Ascending aorta (tissue), 2 donors: ENCODE results near the gene IMMP1L. TPM values are rescaled to one million over a fixed set of nuclear protein-coding genes. Genes with fewer than 3 reads are reported as not detected.

Source experiments
- DNase-seq, 2 donors: peaks; one replicate each; pipeline ENCODE4 v3.0.0-alpha.2; 2019; ENCODE audit warnings: low spot score in 2 of 2
- H3K27ac ChIP-seq, 2 donors: fragments of 200-600 bp; sonication (generic); one replicate each; pipeline ENCODE4 v1.5.1; 2016 to 2017; ENCODE audit warnings: mild to moderate bottlenecking in 1 of 2
- H3K27me3 ChIP-seq: fragments of 200-600 bp; sonication (generic); one replicate; pipeline ENCODE4 v1.5.1; 2017
- H3K36me3 ChIP-seq, 2 donors: fragments of 200-600 bp; sonication (generic); one replicate each; pipeline ENCODE4 v1.5.1; 2016
- H3K4me1 ChIP-seq, 2 donors: fragments of 200-600 bp; sonication (generic); one replicate each; pipeline ENCODE4 v1.5.1; 2016 to 2017; ENCODE audit warnings: mild to moderate bottlenecking in 1 of 2
- H3K4me3 ChIP-seq, 2 donors: fragments of 200-600 bp; sonication (generic); one replicate each; pipeline ENCODE4 v1.5.1; 2016 to 2017; ENCODE audit warnings: mild to moderate bottlenecking in 1 of 2
- H3K9me3 ChIP-seq, 2 donors: fragments of 200-600 bp; sonication (generic); one replicate each; pipeline ENCODE4 v1.5.1; 2016
- intact Hi-C: fragments of 100-400 bp; cut with DNase I; formaldehyde crosslinking; loops from one replicate; pipeline ENCODE4 v1.15.1; 2023
- total RNA-seq: library from RNA; depleted of rRNA; stranded (reverse); fragments of >200 nt; gene quantifications from one replicate; pipeline ENCODE4 v1.1.0, GENCODE V29; 2016
- TF ChIP-seq, protein P1 (sequence below), 3 experiments: fragments of 200-600 bp in 2 of 3; fragments of 450-650 bp in 1 of 3; sonication (generic) in 2 of 3; IDR thresholded peaks; one replicate each; pipeline ENCODE4 v1.5.1; 2016 to 2019; ENCODE audit warnings: antibody characterized with exemption in 3 of 3, mild to moderate bottlenecking in 1 of 3, moderate library complexity in 1 of 3

IMMP1L gene
- total RNA-seq, 1 donor from 2014 or later = not detected

DNA sequence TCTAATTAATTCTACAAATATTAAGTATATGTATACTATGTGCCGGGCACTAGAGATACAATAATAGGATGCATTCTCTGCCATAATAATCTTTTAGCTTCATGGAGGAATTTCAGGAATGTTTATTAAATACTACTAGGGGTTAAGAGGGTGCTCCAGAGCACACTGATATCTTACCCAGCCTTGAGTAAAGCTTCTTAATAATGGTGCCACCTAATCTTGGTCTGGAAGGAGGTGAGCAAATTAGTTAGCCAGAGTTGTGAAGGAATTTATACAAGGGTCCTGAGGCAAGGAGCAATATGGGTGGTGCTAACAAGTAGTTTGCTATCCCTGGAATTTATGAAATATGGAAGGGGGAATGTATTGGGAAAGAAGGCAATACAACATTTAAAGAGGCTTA, 21.9 kb upstream of the IMMP1L start:
- H3K27ac ChIP-seq = no peak overlapping the region
- intact Hi-C loops = no loop called here
- TF ChIP-seq, protein P1, sequence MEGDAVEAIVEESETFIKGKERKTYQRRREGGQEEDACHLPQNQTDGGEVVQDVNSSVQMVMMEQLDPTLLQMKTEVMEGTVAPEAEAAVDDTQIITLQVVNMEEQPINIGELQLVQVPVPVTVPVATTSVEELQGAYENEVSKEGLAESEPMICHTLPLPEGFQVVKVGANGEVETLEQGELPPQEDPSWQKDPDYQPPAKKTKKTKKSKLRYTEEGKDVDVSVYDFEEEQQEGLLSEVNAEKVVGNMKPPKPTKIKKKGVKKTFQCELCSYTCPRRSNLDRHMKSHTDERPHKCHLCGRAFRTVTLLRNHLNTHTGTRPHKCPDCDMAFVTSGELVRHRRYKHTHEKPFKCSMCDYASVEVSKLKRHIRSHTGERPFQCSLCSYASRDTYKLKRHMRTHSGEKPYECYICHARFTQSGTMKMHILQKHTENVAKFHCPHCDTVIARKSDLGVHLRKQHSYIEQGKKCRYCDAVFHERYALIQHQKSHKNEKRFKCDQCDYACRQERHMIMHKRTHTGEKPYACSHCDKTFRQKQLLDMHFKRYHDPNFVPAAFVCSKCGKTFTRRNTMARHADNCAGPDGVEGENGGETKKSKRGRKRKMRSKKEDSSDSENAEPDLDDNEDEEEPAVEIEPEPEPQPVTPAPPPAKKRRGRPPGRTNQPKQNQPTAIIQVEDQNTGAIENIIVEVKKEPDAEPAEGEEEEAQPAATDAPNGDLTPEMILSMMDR (IDR thresholded peaks at IDR 0.05) = no peak
- H3K9me3 ChIP-seq = no peaks in the 10 kb centered on the region
- H3K4me3 ChIP-seq = no peak overlapping the region
- DNase-seq = no peak
- no peaks in the 10 kb centered on the region for H3K27me3 ChIP-seq
- H3K36me3 ChIP-seq = no peaks in the 10 kb centered on the region
- no peaks in the 10 kb centered on the region for H3K4me1 ChIP-seq

DNA sequence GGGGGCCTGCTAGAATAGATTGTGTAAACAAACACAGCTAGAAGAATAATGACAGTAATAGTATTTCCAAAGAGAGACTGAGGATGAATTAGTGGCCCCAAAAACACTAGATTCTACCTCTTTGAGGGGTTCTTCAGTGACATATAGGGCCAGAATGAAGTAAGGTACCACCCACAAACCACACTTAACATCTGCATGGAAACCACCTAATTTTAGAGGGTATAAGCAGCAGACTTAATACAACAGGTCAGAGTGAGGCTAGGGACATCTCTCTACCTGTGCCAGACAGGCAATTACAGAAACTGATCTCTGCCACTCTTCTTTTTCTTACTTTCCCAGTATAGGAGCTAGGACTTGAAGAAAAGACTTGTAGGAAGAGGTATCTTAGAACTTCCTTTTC, 20.3 kb upstream of the IMMP1L start:
- Histone ChIP-seq H3K9me3 (no peaks in the 10 kb centered on the region), H3K27ac (no peak overlapping the region), H3K36me3 (no peaks in the 10 kb centered on the region), H3K27me3 (no peaks in the 10 kb centered on the region), H3K4me1 (no peaks in the 10 kb centered on the region), H3K4me3 (no peak overlapping the region)
- intact Hi-C loops = no loop called here
- TF ChIP-seq, protein P1 (IDR thresholded peaks at IDR 0.05) = no peak
- no peak for DNase-seq

DNA sequence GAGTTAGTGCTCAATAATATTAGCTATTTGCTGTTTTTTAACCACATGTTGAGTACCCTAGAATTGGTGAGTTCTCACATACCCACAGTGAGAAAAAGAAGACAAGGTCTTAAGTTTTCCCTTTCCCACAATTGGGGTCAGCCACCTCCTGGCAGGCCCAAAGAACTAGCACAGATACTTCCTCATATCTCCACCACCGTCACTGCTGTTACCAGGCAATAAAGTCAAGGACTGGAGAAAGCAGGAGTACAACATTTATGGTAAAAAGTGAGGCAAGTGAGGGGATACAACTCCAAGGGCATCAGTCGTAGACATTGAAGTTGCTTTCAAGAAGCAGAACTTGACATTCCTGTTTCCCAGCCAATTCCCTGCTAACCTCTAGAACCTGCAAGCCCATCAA, 19.8 kb upstream of the IMMP1L start:
- H3K27ac ChIP-seq = no peak overlapping the region
- H3K4me3 ChIP-seq = no peak overlapping the region
- no peaks in the 10 kb centered on the region for H3K4me1 ChIP-seq
- intact Hi-C loops = no loop called here
- TF ChIP-seq, protein P1 (IDR thresholded peaks at IDR 0.05) = no peak
- DNase-seq = no peak
- no peaks in the 10 kb centered on the region for H3K27me3 ChIP-seq
- no peaks in the 10 kb centered on the region for H3K9me3 ChIP-seq
- peaks cover 0 to under 1% of the 10 kb centered on the region in 2 donors for H3K36me3 ChIP-seq

DNA sequence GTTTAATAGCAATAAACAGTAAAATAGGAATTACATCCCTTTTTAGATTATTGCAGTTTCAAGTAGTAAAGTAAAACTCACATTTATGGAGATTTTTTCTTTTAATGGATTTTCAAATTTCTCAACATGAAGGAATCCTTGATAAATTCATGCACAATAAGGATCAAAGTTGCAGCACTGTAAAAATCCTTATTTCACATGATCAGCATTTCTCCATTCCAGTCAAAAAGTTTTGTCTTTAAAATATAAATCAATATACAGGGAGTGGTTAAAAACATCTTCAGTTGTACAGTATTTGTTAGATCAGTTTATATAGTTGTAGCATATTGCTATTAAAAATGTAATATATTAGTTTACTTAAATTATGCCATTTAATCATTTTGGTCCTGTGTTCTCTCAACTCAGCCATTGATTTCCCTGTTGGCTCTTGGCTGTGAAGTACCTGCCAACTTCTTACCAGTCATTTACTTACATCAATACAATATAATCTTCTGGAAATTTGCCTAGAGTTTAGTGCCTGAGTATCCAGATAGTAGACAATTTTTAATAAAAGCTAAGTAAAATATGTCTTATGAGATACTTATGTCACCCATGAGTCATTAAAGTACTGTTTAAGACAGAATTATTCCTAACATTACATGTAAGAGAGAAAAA, 12.2 kb upstream of the IMMP1L start:
- no peaks in the 10 kb centered on the region for H3K27me3 ChIP-seq
- no peak overlapping the region for H3K4me3 ChIP-seq
- H3K36me3 ChIP-seq = peaks cover 0 to 10% of the 10 kb centered on the region in 2 donors
- H3K4me1 ChIP-seq = no peaks in the 10 kb centered on the region
- intact Hi-C loops = no loop called here
- H3K9me3 ChIP-seq = no peaks in the 10 kb centered on the region
- no peak for DNase-seq
- TF ChIP-seq, protein P1 (IDR thresholded peaks at IDR 0.05) = no peak
- H3K27ac ChIP-seq = no peak overlapping the region

DNA sequence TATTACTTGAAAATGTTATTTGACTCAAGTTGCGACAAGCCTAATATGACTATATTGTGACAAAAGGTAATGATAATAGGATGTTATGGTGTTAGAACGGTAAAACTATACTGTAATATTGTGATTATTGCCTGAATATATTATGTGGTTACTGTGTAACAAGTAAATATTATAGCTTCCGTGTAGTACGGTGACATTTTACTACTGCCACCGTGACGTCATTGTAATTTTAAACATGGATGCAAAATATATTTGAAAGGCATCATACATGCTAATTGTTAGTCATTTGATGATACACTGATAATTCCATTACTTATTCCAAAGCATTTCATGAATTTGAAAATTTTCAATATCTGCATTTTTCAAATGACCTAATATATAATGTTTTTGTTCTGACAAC, 2.7 kb upstream of the IMMP1L start:
- no peak overlapping the region for H3K27ac ChIP-seq
- no peak for DNase-seq
- no peaks in the 10 kb centered on the region for H3K36me3 ChIP-seq
- peaks cover 0 to 13% of the 10 kb centered on the region in 2 donors for H3K4me1 ChIP-seq
- no peak overlapping the region for H3K4me3 ChIP-seq
- TF ChIP-seq, protein P1 (IDR thresholded peaks at IDR 0.05) = no peak
- H3K9me3 ChIP-seq = no peaks in the 10 kb centered on the region
- intact Hi-C loops = no loop called here
- H3K27me3 ChIP-seq = no peaks in the 10 kb centered on the region
